PC-3 (cell line): ENCODE results near the gene PDE11A. TPM values are rescaled to one million over a fixed set of nuclear protein-coding genes. Genes with fewer than 3 reads are reported as not detected.
"Not testable (repeated sequence)": the region's sequence is repeated elsewhere in the genome, so short reads cannot be mapped to it uniquely, and the experiment has no call there.

Experiments used
- ATAC-seq: fragments of 200-7000 bp; cut with Tn5 transposase; 2 replicates; pipeline ENCODE4 v1.9.1; 2020; ENCODE audit warnings: mild to moderate bottlenecking, moderate library complexity
- BruUV-seq: library from RNA; stranded (reverse); fragments of 400-500 nt; replicated peaks from 2 replicates; lab custom pipeline; 2021; lab: Mats Ljungman, UMichigan
- CTCF ChIA-PET: fragments of 300-600 bp; sonication (Branson Sonifier 250); formaldehyde crosslinking; loops from one replicate; lab custom pipeline; 2022; ENCODE audit warnings: antibody characterized with exemption; lab: Charles Lee
- POLR2A ChIA-PET: fragments of 300-600 bp; sonication (Branson Sonifier 250); formaldehyde crosslinking; loops from one replicate; lab custom pipeline; 2022; ENCODE audit warnings: antibody characterized with exemption; ENCODE audit not compliant: unreplicated experiment; lab: Charles Lee
- DNase-seq: peaks from one replicate; pipeline ENCODE4 v3.0.0-alpha.2; 2015
- H2AFZ ChIP-seq: fragments of 300-600 bp; sonication (generic); 2 replicates; pipeline ENCODE4 v1.6.0; 2016; ENCODE audit warnings: antibody characterized with exemption, low read length
- H3F3A ChIP-seq: fragments of 300-600 bp; sonication (generic); one replicate; pipeline ENCODE4 v1.6.0; 2017; ENCODE audit warnings: antibody characterized with exemption, low read length, control low read depth, mild to moderate bottlenecking; ENCODE audit not compliant: unreplicated experiment
- H3K27ac ChIP-seq: fragments of 300-600 bp; sonication (generic); 2 replicates; pipeline ENCODE4 v1.5.1; 2016; ENCODE audit warnings: mild to moderate bottlenecking, low read length
- H3K27me3 ChIP-seq: fragments of 300-600 bp; sonication (generic); 2 replicates; pipeline ENCODE4 v1.6.1; 2016; ENCODE audit warnings: low read length, mixed read lengths
- H3K36me3 ChIP-seq: fragments of 300-600 bp; sonication (generic); 2 replicates; pipeline ENCODE4 v1.6.1; 2016; ENCODE audit warnings: low read depth, mixed run types, low read length, mixed read lengths
- H3K4me1 ChIP-seq: fragments of 300-600 bp; sonication (generic); 2 replicates; pipeline ENCODE4 v1.5.1; 2016; ENCODE audit warnings: low read length; ENCODE audit not compliant: insufficient read depth
- H3K4me2 ChIP-seq: fragments of 300-600 bp; sonication (generic); 2 replicates; pipeline ENCODE4 v1.6.0; 2016; ENCODE audit warnings: low read length
- H3K4me3 ChIP-seq: fragments of 300-600 bp; sonication (generic); 2 replicates; pipeline ENCODE4 v1.5.1; 2016; ENCODE audit warnings: mild to moderate bottlenecking, low read length, mixed read lengths
- H3K79me2 ChIP-seq: fragments of 300-600 bp; sonication (generic); 2 replicates; pipeline ENCODE4 v1.6.1; 2017; ENCODE audit warnings: low read length, mixed read lengths
- H3K9ac ChIP-seq: fragments of 300-600 bp; sonication (generic); 2 replicates; pipeline ENCODE4 v1.6.0; 2016; ENCODE audit warnings: mild to moderate bottlenecking, low read length
- H3K9me2 ChIP-seq: fragments of 300-600 bp; sonication (generic); replicated peaks from 2 replicates; pipeline ENCODE4 v1.6.1; 2016; ENCODE audit warnings: mixed run types, low read length, mixed read lengths
- H3K9me3 ChIP-seq: fragments of 300-600 bp; sonication (generic); 2 replicates; pipeline ENCODE4 v1.6.1; 2016; ENCODE audit warnings: low read length, mixed read lengths
- H4K20me1 ChIP-seq: fragments of 300-600 bp; sonication (generic); 2 replicates; pipeline ENCODE4 v1.6.1; 2016; ENCODE audit warnings: low read length, mixed read lengths
- CTCF ChIP-seq: fragments of 300-600 bp; sonication (generic); conservative IDR thresholded peaks from 2 replicates; pipeline ENCODE4 v1.5.1; 2017; ENCODE audit warnings: antibody characterized with exemption, low read depth, mild to moderate bottlenecking, low read length
- EZH2 ChIP-seq: fragments of 300-600 bp; sonication (generic); IDR thresholded peaks from one replicate; pipeline ENCODE4 v1.6.1; 2017; ENCODE audit warnings: antibody characterized with exemption, mild to moderate bottlenecking, low read length; ENCODE audit not compliant: unreplicated experiment
- EZH2phosphoT487 ChIP-seq: fragments of 300-600 bp; sonication (generic); IDR thresholded peaks from 2 replicates; pipeline ENCODE4 v1.6.1; 2018; ENCODE audit warnings: mild to moderate bottlenecking, antibody characterized with exemption, low read length, borderline replicate concordance
- intact Hi-C: fragments of 100-400 bp; cut with micrococcal nuclease; formaldehyde crosslinking; loops from 2 replicates; pipeline ENCODE4 v1.9.0; 2023
- total RNA-seq: library from RNA; depleted of rRNA; stranded (reverse); fragments of >200 nt; gene quantifications from 2 replicates; pipeline ENCODE4 v1.2.3, GENCODE V29; 2014

PDE11A gene
- total RNA-seq, 1 experiment from 2014 or later: 0.15 TPM

- ChIA-PET CTCF (no interaction called here), POLR2A (no interaction called here)
- no peaks in the 10 kb centered on the region for H3K9me2 ChIP-seq
- DNase-seq (no peak), ATAC-seq (no peak)
- H4K20me1 ChIP-seq: no peaks in the 10 kb centered on the region
- no peak overlapping the region for H3K4me3 ChIP-seq
- intact Hi-C loops: no loop called here
- H3K4me1 ChIP-seq: no peaks in the 10 kb centered on the region
- H2AFZ ChIP-seq: no peak overlapping the region
- TF ChIP-seq CTCF (no peak), EZH2phosphoT487 (no peak), EZH2 (no peak)
- no TSS peak for BruUV-seq
- H3K27ac ChIP-seq: no peak overlapping the region
- no peak overlapping the region for H3K9ac ChIP-seq
- no peaks in the 10 kb centered on the region for H3F3A ChIP-seq
- no peaks in the 10 kb centered on the region for H3K79me2 ChIP-seq
- peaks cover 13% of the 10 kb centered on the region; the same call in 1 of the 2 replicates for H3K27me3 ChIP-seq
- no peaks in the 10 kb centered on the region for H3K9me3 ChIP-seq
- H3K4me2 ChIP-seq: no peak overlapping the region
- H3K36me3 ChIP-seq: no peaks in the 10 kb centered on the region
Measured at GRCh38 chr2:178044836-178045235, 27.7 kb downstream of the PDE11A start.

- ChIA-PET CTCF (interaction anchor here (0.6 kb wide), 1 partner anchor 462 kb away, joined by 5 read pairs; no protein-coding TSS in a partner anchor), POLR2A (no interaction called here)
- Histone ChIP-seq H4K20me1 (no peaks in the 10 kb centered on the region), H3K9me3 (no peaks in the 10 kb centered on the region), H2AFZ (no peak overlapping the region), H3K27ac (no peak overlapping the region), H3K9ac (no peak overlapping the region), H3K4me2 (no peak overlapping the region), H3F3A (no peaks in the 10 kb centered on the region), H3K4me3 (no peak overlapping the region), H3K79me2 (no peaks in the 10 kb centered on the region), H3K27me3 (peaks cover 8% of the 10 kb centered on the region; the same call in 1 of the 2 replicates), H3K4me1 (no peaks in the 10 kb centered on the region), H3K9me2 (no peaks in the 10 kb centered on the region), H3K36me3 (no peaks in the 10 kb centered on the region)
- TF ChIP-seq EZH2phosphoT487: no peak
- TF ChIP-seq CTCF: no peak
- TF ChIP-seq EZH2: no peak
- ATAC-seq (no peak), DNase-seq (no peak)
- no TSS peak for BruUV-seq
- intact Hi-C loops: no loop called here
Measured at GRCh38 chr2:178043266-178043665, 29.3 kb downstream of the PDE11A start.

- POLR2A ChIA-PET: not testable (repeated sequence)
Measured at GRCh38 chr2:178033583-178033982, 39.0 kb downstream of the PDE11A start.

More at GRCh38 chr2:178033583-178033982, 39.0 kb downstream of the PDE11A start:
- CTCF ChIA-PET, H3K9me3 ChIP-seq, H3K4me3 ChIP-seq, H2AFZ ChIP-seq, ATAC-seq, DNase-seq, intact Hi-C loops, H3F3A ChIP-seq, H3K27me3 ChIP-seq, H3K9ac ChIP-seq, H3K4me2 ChIP-seq, H4K20me1 ChIP-seq, BruUV-seq, H3K4me1 ChIP-seq, H3K79me2 ChIP-seq, H3K27ac ChIP-seq, H3K36me3 ChIP-seq, H3K9me2 ChIP-seq: not testable (repeated sequence)
